Spleen (tissue), 11 donors: Measurements from ENCODE around the gene SLC10A2. TPM values are rescaled to one million over a fixed set of nuclear protein-coding genes. Genes with fewer than 3 reads are reported as not detected.

Experiments
- DNase-seq: peaks from one replicate; pipeline ENCODE4 v3.0.0-alpha.2; 2020
- H3K27ac ChIP-seq, 8 donors: fragments of 200-600 bp; sonication (generic) in 7 of 8; 1 replicate in 4 of 8; 2 replicates in 4 of 8; pipeline versions ENCODE4 v1.5.0 to v1.8.0; 2016 to 2021; ENCODE audit warnings: inconsistent platforms in 4 of 8, mild to moderate bottlenecking in 4 of 8, moderate library complexity in 1 of 8
- H3K27me3 ChIP-seq, 7 donors: fragments of 200-600 bp; sonication (generic) in 6 of 7; replicated peaks in 1 of 7; 1 replicate in 4 of 7; 2 replicates in 3 of 7; pipeline versions ENCODE4 v1.5.0 to v1.8.0; 2016 to 2021; ENCODE audit warnings: inconsistent platforms in 3 of 7, mild to moderate bottlenecking in 1 of 7
- H3K36me3 ChIP-seq, 6 donors: fragments of 200-600 bp; sonication (generic) in 5 of 6; 1 replicate in 4 of 6; 2 replicates in 2 of 6; pipeline versions ENCODE4 v1.5.0 to v1.8.0; 2016 to 2021; ENCODE audit warnings: inconsistent platforms in 2 of 6
- H3K4me1 ChIP-seq, 6 donors: fragments of 200-600 bp; sonication (generic) in 5 of 6; 1 replicate in 3 of 6; 2 replicates in 3 of 6; pipeline versions ENCODE4 v1.5.0 to v1.8.0; 2016 to 2021; ENCODE audit warnings: inconsistent platforms in 3 of 6
- H3K4me3 ChIP-seq, 8 donors: fragments of 200-600 bp; sonication (generic) in 7 of 8; 1 replicate in 4 of 8; 2 replicates in 4 of 8; pipeline versions ENCODE4 v1.5.0 to v1.8.0; 2016 to 2021; ENCODE audit warnings: inconsistent platforms in 4 of 8, mild to moderate bottlenecking in 4 of 8, moderate library complexity in 2 of 8
- H3K9me3 ChIP-seq, 8 donors: fragments of 200-600 bp; sonication (generic) in 7 of 8; 1 replicate in 4 of 8; 2 replicates in 4 of 8; pipeline versions ENCODE4 v1.5.0 to v1.8.0; 2016 to 2021; ENCODE audit warnings: inconsistent platforms in 4 of 8
- POLR2A ChIP-seq, 3 donors: fragments of 450-650 bp; IDR thresholded peaks; one replicate each; pipeline ENCODE4 v1.5.1; 2017; ENCODE audit warnings: antibody characterized with exemption in 3 of 3, mild to moderate bottlenecking in 1 of 3
- POLR2AphosphoS5 ChIP-seq, 3 donors: sonication (generic); formaldehyde crosslinking; IDR thresholded peaks; one replicate each; pipeline ENCODE4 v1.5.1; 2017; ENCODE audit warnings: antibody characterized with exemption in 3 of 3
- WGBS, 5 donors: extraction: QIAGEN DNeasy Blood & Tissue Kit in 3 of 5; methylation state at CpG; one replicate each; pipeline versions ENCODE4 v1.1.5 to v1.1.7; 2013 to 2018; 5-methylcytosine and 5-hydroxymethylcytosine counted together
- intact Hi-C: fragments of 100-400 bp; cut with DNase I; formaldehyde crosslinking; loops from one replicate; pipeline ENCODE4 v1.15.0; 2023; ENCODE audit warnings: low total_unique reads
- polyA plus RNA-seq, 3 donors: library from polyadenylated mRNA; stranded (reverse); fragments of 200-250 nt; gene quantifications; one replicate each; pipeline ENCODE4 v1.2.1, GENCODE V29; 2013
- total RNA-seq, 7 donors: library from RNA; depleted of rRNA in 3 of 7; stranded (reverse); fragments of >200 nt in 3 of 7; fragmentation: NEBNext Ultra II Directional in 4 of 7; extraction: Animal tissue kit (Norgen Biotek cat#: 25700) in 4 of 7; gene quantifications; one replicate each; pipeline versions ENCODE4 v1.1.0 to v1.2.1, GENCODE V29; 2016 to 2021
- TF ChIP-seq, protein P1 (sequence below), 11 experiments: fragments of 200-600 bp in 7 of 11; fragments of 450-650 bp in 4 of 11; sonication (generic) in 4 of 11; IDR thresholded peaks in 8 of 11; conservative IDR thresholded peaks in 3 of 11; 1 replicate in 7 of 11; 2 replicates in 4 of 11; pipeline versions ENCODE4 v1.4.0 to v1.8.0; 2016 to 2021; ENCODE audit warnings: antibody characterized with exemption in 11 of 11, inconsistent platforms in 4 of 11, mild to moderate bottlenecking in 1 of 11
- donor health status: healthy with polysubstance abuse.
- donor health status: DM: no; HTN: no; CAD: no; lungs with moderate emphysema.
- donor health status: DM: no; HTN: no; CAD: no.
- donor health status: Bipolar disorder and iron deficiency.
- donor health status: healthy.
- donor health status: DM: no; HTN: no; CAD: no.
- donor health status: DM: yes; HTN: yes; CAD: no.

Gene SLC10A2
- total and polyA plus RNA-seq, 10 donors = not detected

DNA sequence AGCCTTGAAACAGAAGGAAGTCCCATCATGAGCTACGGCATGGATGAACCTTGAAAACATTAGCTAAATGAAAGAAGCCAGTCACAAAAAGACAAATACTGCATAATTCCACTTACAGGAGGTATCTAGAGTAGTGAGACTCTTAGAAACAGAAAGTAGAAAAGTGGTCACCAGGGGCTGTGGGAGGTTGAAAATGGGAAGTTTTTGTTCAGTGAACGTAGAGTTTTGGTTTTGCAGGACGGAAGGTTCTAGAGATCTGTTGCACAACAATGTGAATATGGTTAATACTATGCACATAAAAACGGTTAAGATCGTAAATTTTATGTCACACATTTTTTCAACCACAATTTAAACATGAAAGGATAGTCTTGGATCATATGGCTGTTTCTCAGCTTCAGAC is 11.9 kb upstream of the SLC10A2 start:
- 31 to 47% (median 43%) methylated on average over 5 of the region's 5 CpGs for WGBS, 5 donors
- intact Hi-C loops = no loop called here

DNA sequence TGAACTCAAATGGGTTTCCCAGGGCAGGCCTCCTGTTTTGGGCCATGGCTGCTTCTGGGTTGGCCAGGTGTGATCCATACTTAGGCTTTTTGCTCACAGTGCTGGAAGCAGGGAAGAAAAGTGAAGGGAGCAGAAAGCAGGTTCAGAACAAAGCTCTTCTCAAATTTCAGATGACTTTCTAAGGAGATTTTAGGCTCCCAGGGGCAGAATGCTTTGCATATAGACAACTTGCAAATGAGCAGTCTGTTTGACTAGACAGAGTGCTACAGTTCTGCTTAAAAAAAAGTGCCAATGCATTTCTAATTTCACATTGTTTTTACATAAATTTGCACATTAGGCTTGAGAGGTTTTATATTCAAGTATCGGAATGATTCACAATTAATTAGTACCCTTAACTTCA is 2.6 kb upstream of the SLC10A2 start:
- 77 to 94% (median 90%) methylated on average over 1 of the region's 1 CpG for WGBS, 5 donors
- Histone ChIP-seq H3K36me3 (no peaks in the 10 kb centered on the region), H3K9me3 (peaks cover 0 to 9% (median 0%) of the 10 kb centered on the region in 8 donors), H3K27ac (no peak overlapping the region), H3K4me1 (no peaks in the 10 kb centered on the region), H3K27me3 (no peaks in the 10 kb centered on the region), H3K4me3 (no peak overlapping the region)
- DNase-seq = no peak
- TF ChIP-seq POLR2AphosphoS5 (IDR thresholded peaks at IDR 0.05) = no peak
- TF ChIP-seq, protein P1, sequence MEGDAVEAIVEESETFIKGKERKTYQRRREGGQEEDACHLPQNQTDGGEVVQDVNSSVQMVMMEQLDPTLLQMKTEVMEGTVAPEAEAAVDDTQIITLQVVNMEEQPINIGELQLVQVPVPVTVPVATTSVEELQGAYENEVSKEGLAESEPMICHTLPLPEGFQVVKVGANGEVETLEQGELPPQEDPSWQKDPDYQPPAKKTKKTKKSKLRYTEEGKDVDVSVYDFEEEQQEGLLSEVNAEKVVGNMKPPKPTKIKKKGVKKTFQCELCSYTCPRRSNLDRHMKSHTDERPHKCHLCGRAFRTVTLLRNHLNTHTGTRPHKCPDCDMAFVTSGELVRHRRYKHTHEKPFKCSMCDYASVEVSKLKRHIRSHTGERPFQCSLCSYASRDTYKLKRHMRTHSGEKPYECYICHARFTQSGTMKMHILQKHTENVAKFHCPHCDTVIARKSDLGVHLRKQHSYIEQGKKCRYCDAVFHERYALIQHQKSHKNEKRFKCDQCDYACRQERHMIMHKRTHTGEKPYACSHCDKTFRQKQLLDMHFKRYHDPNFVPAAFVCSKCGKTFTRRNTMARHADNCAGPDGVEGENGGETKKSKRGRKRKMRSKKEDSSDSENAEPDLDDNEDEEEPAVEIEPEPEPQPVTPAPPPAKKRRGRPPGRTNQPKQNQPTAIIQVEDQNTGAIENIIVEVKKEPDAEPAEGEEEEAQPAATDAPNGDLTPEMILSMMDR (IDR thresholded peaks at IDR 0.05 in 8 of 11, conservative IDR thresholded peaks at IDR 0.05 in 3 of 11) = no peak
- TF ChIP-seq POLR2A (IDR thresholded peaks at IDR 0.05) = no peak
- intact Hi-C loops = no loop called here

More for the DNA sequence above, 11.9 kb upstream of the SLC10A2 start:
- H3K9me3 ChIP-seq = no peaks in the 10 kb centered on the region
- H3K27ac ChIP-seq = no peak overlapping the region
- no peak for TF ChIP-seq POLR2AphosphoS5 (IDR thresholded peaks at IDR 0.05)
- TF ChIP-seq, protein P1 (IDR thresholded peaks at IDR 0.05 in 8 of 11, conservative IDR thresholded peaks at IDR 0.05 in 3 of 11) = no peak
- TF ChIP-seq POLR2A (IDR thresholded peaks at IDR 0.05) = no peak
- H3K4me3 ChIP-seq = no peak overlapping the region
- no peak for DNase-seq
- no peaks in the 10 kb centered on the region for H3K4me1 ChIP-seq
- no peaks in the 10 kb centered on the region for H3K36me3 ChIP-seq
- no peaks in the 10 kb centered on the region for H3K27me3 ChIP-seq

DNA sequence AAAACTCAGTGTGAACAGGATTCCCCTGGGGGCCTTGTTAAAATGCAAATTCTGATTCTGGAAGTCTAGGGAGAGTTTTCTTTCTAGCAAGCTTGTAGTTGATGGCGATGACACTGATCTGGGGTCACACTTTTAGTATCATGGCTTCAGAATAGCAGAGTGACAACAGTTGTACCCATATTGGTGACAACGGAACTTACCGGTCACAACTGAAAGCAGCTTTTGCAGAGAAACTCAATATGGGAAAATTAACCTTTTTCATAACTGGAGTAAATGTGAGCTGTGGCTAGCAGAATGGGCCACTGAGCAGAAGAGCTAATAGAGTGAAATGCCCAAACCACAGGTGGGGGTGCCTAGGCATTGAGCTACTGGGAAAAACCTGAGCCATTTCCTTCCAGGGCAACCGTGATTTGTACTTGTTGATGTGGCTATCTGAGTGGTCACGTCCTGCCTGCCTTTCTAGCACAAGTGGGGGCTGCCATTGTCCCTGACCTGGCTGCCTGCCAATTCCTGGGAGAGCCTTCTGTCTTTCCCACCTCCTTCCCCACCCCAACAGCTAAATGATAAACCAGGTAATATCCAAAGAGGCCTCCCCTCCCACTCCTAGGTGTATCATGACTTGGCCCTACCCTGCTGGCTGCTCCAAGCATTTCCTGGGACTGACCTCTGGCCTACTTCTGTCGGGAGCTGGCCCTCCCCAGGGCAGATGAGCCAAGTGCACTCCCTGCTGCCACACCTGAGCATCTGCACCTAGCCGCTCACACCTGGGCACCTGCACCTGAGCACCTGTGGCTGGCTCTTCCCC is 1.7 kb upstream of the SLC10A2 start:
- Histone ChIP-seq H3K4me3 (no peak overlapping the region), H3K9me3 (peaks cover 0 to 8% (median 0%) of the 10 kb centered on the region in 8 donors), H3K36me3 (no peaks in the 10 kb centered on the region), H3K27me3 (no peaks in the 10 kb centered on the region), H3K4me1 (no peaks in the 10 kb centered on the region), H3K27ac (no peak overlapping the region)
- no peak for TF ChIP-seq POLR2AphosphoS5 (IDR thresholded peaks at IDR 0.05)
- TF ChIP-seq, protein P1 (IDR thresholded peaks at IDR 0.05 in 8 of 11, conservative IDR thresholded peaks at IDR 0.05 in 3 of 11) = no peak
- no peak for TF ChIP-seq POLR2A (IDR thresholded peaks at IDR 0.05)
- WGBS, 5 donors = 55 to 78% (median 67%) methylated on average over 7 of the region's 7 CpGs
- DNase-seq = no peak
- intact Hi-C loops = no loop called here

DNA sequence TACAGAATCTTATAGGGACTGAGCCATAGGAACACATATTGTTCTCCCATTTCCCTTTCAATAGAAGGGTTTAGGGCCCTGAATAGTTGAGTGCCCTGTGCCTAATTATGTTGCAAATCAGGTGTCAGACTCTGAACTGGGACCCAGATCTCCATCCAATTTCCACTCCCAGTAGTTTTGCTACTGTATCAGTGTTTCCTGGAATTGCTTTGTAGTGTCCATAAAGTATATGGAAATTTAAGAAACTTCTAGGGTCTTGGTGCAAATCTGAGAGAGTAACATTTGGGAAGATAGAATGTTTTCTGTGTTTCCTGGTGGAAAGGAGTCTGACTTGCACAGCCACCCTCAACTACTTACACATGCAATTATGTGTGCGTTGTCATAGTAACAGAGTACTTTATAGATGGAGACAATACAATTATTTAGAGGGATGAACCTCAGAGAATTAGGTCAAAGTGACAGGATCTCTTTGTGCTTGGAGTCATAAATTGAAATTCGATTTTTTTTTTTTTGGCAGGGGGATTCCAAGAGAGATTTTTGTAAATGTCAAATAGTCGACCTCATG is 646 bp upstream of the SLC10A2 start:
- Histone ChIP-seq H3K27ac (no peak overlapping the region), H3K4me1 (no peaks in the 10 kb centered on the region), H3K36me3 (no peaks in the 10 kb centered on the region), H3K9me3 (no peaks in the 10 kb centered on the region), H3K4me3 (no peak overlapping the region), H3K27me3 (no peaks in the 10 kb centered on the region)
- intact Hi-C loops = no loop called here
- no peak for DNase-seq
- TF ChIP-seq POLR2A (IDR thresholded peaks at IDR 0.05) (no peak), POLR2AphosphoS5 (IDR thresholded peaks at IDR 0.05) (no peak)
- TF ChIP-seq, protein P1 (IDR thresholded peaks at IDR 0.05 in 8 of 11, conservative IDR thresholded peaks at IDR 0.05 in 3 of 11) = no peak
- WGBS, 5 donors = 67 to 78% (median 69%) methylated on average over 3 of the region's 3 CpGs
